ENCODE data around the gene SDK1.

Gene SDK1

DNA sequence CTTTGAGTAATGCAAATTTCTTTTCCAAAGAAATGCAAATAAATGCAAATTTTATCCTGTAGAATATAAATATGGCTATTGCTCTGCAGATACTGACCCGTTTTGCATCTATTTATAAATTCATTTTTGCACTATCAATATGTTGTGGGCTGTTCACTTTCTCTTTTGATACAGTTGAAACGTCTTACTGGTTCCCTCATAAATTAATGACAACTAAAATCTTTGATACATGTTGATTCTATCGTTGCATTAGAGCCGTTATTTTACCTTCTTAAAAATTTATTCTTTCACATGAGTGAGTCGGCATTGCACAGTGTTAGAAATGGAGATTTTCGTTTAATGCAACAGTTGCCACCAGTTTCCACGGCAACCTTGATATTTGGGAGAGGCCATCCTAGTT is 691.8 kb downstream of the SDK1 start:
- no peak overlapping the region for H3K27ac ChIP-seq
- DNase-seq (ENCODE audit: low spot score): no peak
- TF ChIP-seq CTCF (IDR thresholded peaks at IDR 0.05): no peak
- H3K4me3 ChIP-seq: no peak overlapping the region

DNA sequence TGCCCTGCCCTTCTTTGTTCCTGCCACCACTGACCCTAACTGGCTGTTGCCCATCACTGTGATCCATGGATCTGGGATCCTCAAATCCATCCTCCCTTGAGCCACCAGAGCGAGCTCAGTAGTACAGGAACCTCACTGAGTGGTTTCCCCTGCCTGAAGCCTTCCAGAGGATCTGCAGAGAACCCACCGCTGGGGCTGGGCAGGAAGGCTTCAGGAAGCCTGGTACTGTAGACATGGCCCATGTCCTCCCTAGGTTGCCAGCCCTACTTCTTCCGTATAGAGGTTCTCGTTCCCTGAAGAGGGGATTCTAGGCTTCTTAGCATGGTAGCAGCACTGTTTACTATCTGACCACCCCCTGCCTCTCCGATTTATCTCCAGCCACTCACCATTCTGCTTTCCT is 693.7 kb downstream of the SDK1 start:
- Histone ChIP-seq H3K4me3 (no peak overlapping the region), H3K27ac (no peak overlapping the region)
- no peak for TF ChIP-seq CTCF (IDR thresholded peaks at IDR 0.05)
- DNase-seq (ENCODE audit: low spot score): no peak

DNA sequence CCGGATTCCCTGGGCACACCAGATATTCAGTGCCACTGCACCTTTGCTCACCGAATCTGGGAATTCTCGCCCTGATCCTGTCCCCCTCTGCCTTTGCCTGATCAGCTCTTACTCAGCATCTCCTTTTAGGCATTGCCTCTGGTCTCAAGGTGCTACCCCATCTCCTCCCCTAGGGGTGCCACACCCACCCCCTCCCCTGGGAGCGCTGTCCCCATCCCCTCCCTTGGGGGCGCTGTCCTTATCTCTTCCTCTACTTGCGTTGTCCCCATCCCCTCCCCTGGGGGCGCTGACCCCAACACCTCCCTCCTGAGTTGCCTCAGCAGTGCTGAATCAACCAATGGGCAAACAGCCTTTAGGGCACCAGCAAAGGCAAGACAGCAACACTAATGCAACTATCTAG is 694.1 kb downstream of the SDK1 start:
- DNase-seq (ENCODE audit: low spot score): no peak
- Histone ChIP-seq H3K27ac (no peak overlapping the region), H3K4me3 (no peak overlapping the region)
- no peak for TF ChIP-seq CTCF (IDR thresholded peaks at IDR 0.05)

DNA sequence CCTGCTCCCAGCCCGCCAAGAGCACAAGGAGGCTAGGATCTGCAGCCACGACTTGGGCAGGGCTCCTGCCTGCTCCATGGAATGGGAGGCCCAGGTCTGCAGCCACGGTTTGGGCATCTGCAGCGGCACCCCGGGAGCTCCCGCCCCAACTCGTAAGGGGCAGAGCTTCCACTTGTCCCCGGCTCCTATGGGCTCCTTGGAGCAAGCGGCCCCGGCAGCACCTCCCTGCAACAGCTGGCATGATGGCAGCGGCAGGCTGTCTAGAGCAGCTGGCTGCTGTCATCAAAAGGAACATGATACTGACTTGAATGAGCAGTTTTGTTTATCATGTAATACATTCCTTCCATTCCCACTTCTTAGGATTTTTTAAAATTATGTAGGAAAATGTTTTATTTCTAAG is 697.0 kb downstream of the SDK1 start:
- DNase-seq (ENCODE audit: low spot score): no peak
- no peak for TF ChIP-seq CTCF (IDR thresholded peaks at IDR 0.05)
- Histone ChIP-seq H3K27ac (no peak overlapping the region), H3K4me3 (no peak overlapping the region)

GRCh38 chr7:4000139-4000538 is 699.1 kb downstream of the SDK1 start:
- Histone ChIP-seq H3K27ac (no peak overlapping the region), H3K4me3 (no peak overlapping the region)
- TF ChIP-seq CTCF (IDR thresholded peaks at IDR 0.05): no peak
- DNase-seq (ENCODE audit: low spot score): no peak

GRCh38 chr7:4000934-4001333 is 699.9 kb downstream of the SDK1 start:
- Histone ChIP-seq H3K27ac (no peak overlapping the region), H3K4me3 (no peak overlapping the region)
- TF ChIP-seq CTCF (IDR thresholded peaks at IDR 0.05): no peak
- no peak for DNase-seq (ENCODE audit: low spot score)

DNA sequence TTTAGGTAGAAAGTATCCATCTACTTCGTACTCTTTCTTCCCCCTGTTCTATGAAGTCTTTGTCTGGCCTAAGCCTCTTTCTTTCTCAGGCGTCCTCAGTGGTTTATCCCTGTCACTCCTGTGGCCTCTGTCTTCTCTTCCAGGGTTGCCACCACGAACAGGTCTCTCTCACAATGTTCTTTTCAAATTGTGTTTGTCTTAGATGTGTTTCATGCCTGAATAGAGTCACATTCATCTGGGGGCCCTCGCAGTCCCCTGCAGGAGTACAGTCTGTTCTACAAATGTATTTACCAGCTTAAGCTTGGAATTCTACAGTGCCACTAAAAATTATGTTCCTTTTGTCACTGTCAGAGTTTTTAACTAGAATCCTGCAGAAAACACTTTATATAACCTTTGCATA is 700.7 kb downstream of the SDK1 start:
- Histone ChIP-seq H3K27ac (no peak overlapping the region), H3K4me3 (no peak overlapping the region)
- no peak for TF ChIP-seq CTCF (IDR thresholded peaks at IDR 0.05)
- no peak for DNase-seq (ENCODE audit: low spot score)
